Measurements from ENCODE around the gene ITPRIPL2.
A peak's percentile ranks its signal among the peaks of the same experiment; 100 is the strongest.

Gene ITPRIPL2

GRCh38 chr16:19093631-19094541, 19.9 kb upstream of the ITPRIPL2 start:
- DNase-seq (ENCODE audit: low read depth, low spot score): no peak

- no peak for DNase-seq (ENCODE audit: low read depth, low spot score)
Observed at GRCh38 chr16:19094542-19095365, 19.0 kb upstream of the ITPRIPL2 start.

GRCh38 chr16:19095654-19096053, 18.1 kb upstream of the ITPRIPL2 start:
- DNase-seq (ENCODE audit: low read depth, low spot score): peak; percentile 49

GRCh38 chr16:19098173-19098572, 15.6 kb upstream of the ITPRIPL2 start:
- DNase-seq (ENCODE audit: low read depth, low spot score): no peak

- peak; percentile 11 for DNase-seq (ENCODE audit: low read depth, low spot score)
Observed at GRCh38 chr16:19102187-19102872, 11.4 kb upstream of the ITPRIPL2 start.

- no peak for DNase-seq (ENCODE audit: low read depth, low spot score)
Observed at GRCh38 chr16:19104607-19105006, 9.2 kb upstream of the ITPRIPL2 start.

GRCh38 chr16:19105131-19105530, 8.6 kb upstream of the ITPRIPL2 start:
- DNase-seq (ENCODE audit: low read depth, low spot score): no peak

GRCh38 chr16:19105891-19106624, 7.7 kb upstream of the ITPRIPL2 start:
- DNase-seq (ENCODE audit: low read depth, low spot score): peak; percentile 26

- DNase-seq (ENCODE audit: low read depth, low spot score): no peak
Observed at GRCh38 chr16:19106625-19107020, 7.1 kb upstream of the ITPRIPL2 start.

GRCh38 chr16:19108409-19109287, 5.1 kb upstream of the ITPRIPL2 start:
- no peak for DNase-seq (ENCODE audit: low read depth, low spot score)

- DNase-seq (ENCODE audit: low read depth, low spot score): no peak
Observed at GRCh38 chr16:19109288-19109664, 4.5 kb upstream of the ITPRIPL2 start.

GRCh38 chr16:19110537-19111360, 3.0 kb upstream of the ITPRIPL2 start:
- DNase-seq (ENCODE audit: low read depth, low spot score): no peak

- DNase-seq (ENCODE audit: low read depth, low spot score): no peak
Observed at GRCh38 chr16:19112099-19112407, 1.7 kb upstream of the ITPRIPL2 start.

GRCh38 chr16:19114359-19115147, 789 bp downstream of the ITPRIPL2 start:
- peak; percentile 76 for DNase-seq (ENCODE audit: low read depth, low spot score)

GRCh38 chr16:19115148-19116021, 1.6 kb downstream of the ITPRIPL2 start:
- no peak for DNase-seq (ENCODE audit: low read depth, low spot score)

GRCh38 chr16:19116711-19117449, 3.1 kb downstream of the ITPRIPL2 start:
- DNase-seq (ENCODE audit: low read depth, low spot score): peak; percentile 13

GRCh38 chr16:19118938-19119431, 5.2 kb downstream of the ITPRIPL2 start:
- peak; percentile 94 for DNase-seq (ENCODE audit: low read depth, low spot score)

All from astrocyte of the hippocampus (primary cell).